Ascending aorta (tissue), 2 donors: ENCODE data around the gene ITGB1. TPM values are rescaled to one million over a fixed set of nuclear protein-coding genes. Genes with fewer than 3 reads are reported as not detected.

Experiments used
- DNase-seq, 2 donors: peaks; one replicate each; pipeline ENCODE4 v3.0.0-alpha.2; 2019; ENCODE audit warnings: low spot score in 2 of 2
- H3K27ac ChIP-seq, 2 donors: fragments of 200-600 bp; sonication (generic); one replicate each; pipeline ENCODE4 v1.5.1; 2016 to 2017; ENCODE audit warnings: mild to moderate bottlenecking in 1 of 2
- H3K27me3 ChIP-seq: fragments of 200-600 bp; sonication (generic); one replicate; pipeline ENCODE4 v1.5.1; 2017
- H3K36me3 ChIP-seq, 2 donors: fragments of 200-600 bp; sonication (generic); one replicate each; pipeline ENCODE4 v1.5.1; 2016
- H3K4me1 ChIP-seq, 2 donors: fragments of 200-600 bp; sonication (generic); one replicate each; pipeline ENCODE4 v1.5.1; 2016 to 2017; ENCODE audit warnings: mild to moderate bottlenecking in 1 of 2
- H3K4me3 ChIP-seq, 2 donors: fragments of 200-600 bp; sonication (generic); one replicate each; pipeline ENCODE4 v1.5.1; 2016 to 2017; ENCODE audit warnings: mild to moderate bottlenecking in 1 of 2
- H3K9me3 ChIP-seq, 2 donors: fragments of 200-600 bp; sonication (generic); one replicate each; pipeline ENCODE4 v1.5.1; 2016
- intact Hi-C: fragments of 100-400 bp; cut with DNase I; formaldehyde crosslinking; loops from one replicate; pipeline ENCODE4 v1.15.1; 2023
- total RNA-seq: library from RNA; depleted of rRNA; stranded (reverse); fragments of >200 nt; gene quantifications from one replicate; pipeline ENCODE4 v1.1.0, GENCODE V29; 2016
- TF ChIP-seq, protein P1 (sequence below), 3 experiments: fragments of 200-600 bp in 2 of 3; fragments of 450-650 bp in 1 of 3; sonication (generic) in 2 of 3; IDR thresholded peaks; one replicate each; pipeline ENCODE4 v1.5.1; 2016 to 2019; ENCODE audit warnings: antibody characterized with exemption in 3 of 3, mild to moderate bottlenecking in 1 of 3, moderate library complexity in 1 of 3

ITGB1 gene
- total RNA-seq, 1 donor from 2014 or later = 569 TPM

DNA sequence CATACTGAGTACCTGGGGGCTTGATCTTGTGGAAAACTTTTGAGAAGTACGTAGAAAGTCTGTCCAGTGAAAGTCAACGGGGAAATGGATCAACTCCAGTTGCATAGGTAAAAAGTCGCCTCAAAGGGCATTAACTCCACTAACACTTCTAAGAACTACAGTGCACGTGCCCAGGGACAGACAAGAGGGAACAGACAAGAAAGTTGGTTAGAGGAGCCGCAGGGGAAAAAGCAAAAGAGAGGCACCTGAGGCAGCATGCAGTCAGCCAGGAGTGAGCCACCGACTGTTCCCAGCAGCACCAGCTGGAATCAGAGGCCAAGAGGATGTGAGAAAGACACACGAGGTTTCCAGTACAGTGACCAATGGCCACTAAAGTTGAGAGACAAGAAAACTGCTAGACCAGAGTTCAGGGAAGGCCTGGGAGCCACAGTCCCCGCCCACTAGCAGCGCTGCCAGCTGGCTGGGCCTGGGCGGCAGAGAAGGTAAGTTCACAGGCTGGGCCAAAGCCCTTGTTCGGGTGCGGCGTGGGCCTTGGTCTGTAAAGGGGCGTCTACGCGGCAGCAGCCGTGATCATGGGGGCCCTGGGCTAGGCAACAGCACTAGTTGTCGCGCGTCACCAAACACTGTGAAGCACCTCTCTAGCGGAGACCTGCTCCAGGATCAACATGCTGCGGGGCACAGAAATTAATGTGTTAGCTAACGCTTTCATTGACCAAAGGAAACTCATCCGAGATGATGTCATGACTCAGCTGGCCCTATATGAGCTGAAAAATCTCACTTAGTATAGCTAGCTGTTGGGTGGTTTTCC lies 14.0 kb downstream of the ITGB1 start:
- peak in 1 of 2 donors; percentile 63 for DNase-seq
- TF ChIP-seq, protein P1, sequence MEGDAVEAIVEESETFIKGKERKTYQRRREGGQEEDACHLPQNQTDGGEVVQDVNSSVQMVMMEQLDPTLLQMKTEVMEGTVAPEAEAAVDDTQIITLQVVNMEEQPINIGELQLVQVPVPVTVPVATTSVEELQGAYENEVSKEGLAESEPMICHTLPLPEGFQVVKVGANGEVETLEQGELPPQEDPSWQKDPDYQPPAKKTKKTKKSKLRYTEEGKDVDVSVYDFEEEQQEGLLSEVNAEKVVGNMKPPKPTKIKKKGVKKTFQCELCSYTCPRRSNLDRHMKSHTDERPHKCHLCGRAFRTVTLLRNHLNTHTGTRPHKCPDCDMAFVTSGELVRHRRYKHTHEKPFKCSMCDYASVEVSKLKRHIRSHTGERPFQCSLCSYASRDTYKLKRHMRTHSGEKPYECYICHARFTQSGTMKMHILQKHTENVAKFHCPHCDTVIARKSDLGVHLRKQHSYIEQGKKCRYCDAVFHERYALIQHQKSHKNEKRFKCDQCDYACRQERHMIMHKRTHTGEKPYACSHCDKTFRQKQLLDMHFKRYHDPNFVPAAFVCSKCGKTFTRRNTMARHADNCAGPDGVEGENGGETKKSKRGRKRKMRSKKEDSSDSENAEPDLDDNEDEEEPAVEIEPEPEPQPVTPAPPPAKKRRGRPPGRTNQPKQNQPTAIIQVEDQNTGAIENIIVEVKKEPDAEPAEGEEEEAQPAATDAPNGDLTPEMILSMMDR (IDR thresholded peaks at IDR 0.05) = no peak
- Histone ChIP-seq H3K36me3 (no peaks in the 10 kb centered on the region), H3K4me3 (peak overlapping the region in 1 of 2 donors; percentile 11), H3K4me1 (peaks cover 27 to 55% of the 10 kb centered on the region in 2 donors), H3K27ac (peak overlapping the region; percentile 46 to 56), H3K27me3 (no peaks in the 10 kb centered on the region), H3K9me3 (no peaks in the 10 kb centered on the region)
- intact Hi-C loops = loop anchor here (5.0 kb wide), 1 partner anchor 63 kb away; no protein-coding TSS in a partner anchor

DNA sequence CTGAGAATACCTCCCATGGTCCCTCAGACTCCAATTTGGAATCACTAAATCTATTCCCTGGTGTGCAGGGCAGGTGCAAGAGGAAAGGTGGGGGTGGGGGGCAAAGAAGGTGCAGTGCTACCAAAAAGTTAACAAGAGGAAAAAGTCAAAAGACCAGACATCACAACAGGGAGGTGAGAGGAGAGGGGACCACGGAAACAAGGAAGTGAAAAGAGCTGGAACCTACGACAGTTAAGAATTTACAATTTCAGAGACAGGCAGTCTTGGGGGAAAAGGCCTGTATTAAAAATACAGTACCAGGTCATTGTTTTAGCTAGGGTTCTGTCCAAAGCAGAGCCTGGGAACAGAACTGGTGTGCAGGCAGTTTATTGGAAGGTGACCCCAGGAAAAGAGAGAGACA lies 14.6 kb downstream of the ITGB1 start:
- H3K27ac ChIP-seq = peak overlapping the region; percentile 46 to 56
- no peak overlapping the region for H3K4me3 ChIP-seq
- intact Hi-C loops = loop anchor here (5.0 kb wide), 1 partner anchor 64 kb away; no protein-coding TSS in a partner anchor
- DNase-seq = no peak
- H3K4me1 ChIP-seq = peaks cover 28 to 60% of the 10 kb centered on the region in 2 donors
- TF ChIP-seq, protein P1 (IDR thresholded peaks at IDR 0.05) = no peak
- no peaks in the 10 kb centered on the region for H3K9me3 ChIP-seq
- no peaks in the 10 kb centered on the region for H3K36me3 ChIP-seq
- no peaks in the 10 kb centered on the region for H3K27me3 ChIP-seq

DNA sequence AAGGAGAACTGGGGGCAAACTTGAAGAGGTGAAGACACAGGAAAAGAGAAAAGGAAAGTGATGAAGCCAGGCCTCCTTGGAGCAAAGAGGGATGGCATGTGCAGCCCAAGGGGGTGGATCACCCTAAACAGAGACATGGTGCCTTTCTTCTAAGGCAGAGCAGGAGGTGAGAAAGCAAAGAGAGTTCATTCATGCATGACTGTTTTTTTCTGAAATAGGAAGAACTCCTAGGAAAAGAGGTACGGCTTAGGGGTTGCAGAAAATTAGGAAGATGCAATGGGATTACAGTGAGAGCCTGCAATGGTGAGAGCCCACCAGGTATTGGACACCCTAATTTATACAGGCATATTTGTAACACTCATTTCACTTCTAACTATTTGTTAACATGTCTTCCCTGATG lies 15.9 kb downstream of the ITGB1 start:
- no peak for DNase-seq
- Histone ChIP-seq H3K27me3 (no peaks in the 10 kb centered on the region), H3K4me1 (peaks cover 24 to 71% of the 10 kb centered on the region in 2 donors), H3K27ac (peak overlapping the region; percentile 73 to 79), H3K36me3 (no peaks in the 10 kb centered on the region), H3K9me3 (no peaks in the 10 kb centered on the region), H3K4me3 (no peak overlapping the region)
- intact Hi-C loops = loop anchor here (5.0 kb wide), 1 partner anchor 65 kb away; no protein-coding TSS in a partner anchor
- TF ChIP-seq, protein P1 (IDR thresholded peaks at IDR 0.05) = no peak

DNA sequence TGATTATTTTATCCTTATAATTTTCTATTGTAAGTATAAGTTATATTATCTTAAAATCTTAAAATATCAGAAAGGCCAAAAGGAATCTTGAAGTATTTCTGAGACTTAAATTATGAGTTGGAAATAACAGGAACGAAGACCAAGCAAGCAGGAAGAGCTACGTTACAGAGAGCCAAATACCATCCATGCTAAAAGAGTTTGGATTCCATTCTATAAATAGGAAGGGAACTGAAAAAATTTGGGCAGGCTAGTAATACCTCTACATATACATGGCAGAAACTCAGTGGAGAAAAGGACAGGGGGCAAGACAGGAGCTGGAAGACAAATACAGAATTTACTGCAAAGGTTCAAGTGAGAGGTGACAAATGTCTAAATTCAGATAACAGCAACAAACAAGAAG lies 16.7 kb downstream of the ITGB1 start:
- intact Hi-C loops = loop anchor here (2.0 to 5.0 kb wide), 2 partner anchors 15 to 66 kb away; no protein-coding TSS in a partner anchor
- TF ChIP-seq, protein P1 (IDR thresholded peaks at IDR 0.05) = no peak
- Histone ChIP-seq H3K4me3 (peak overlapping the region; percentile 13 to 21), H3K27ac (peak overlapping the region; percentile 73 to 79), H3K36me3 (no peaks in the 10 kb centered on the region), H3K27me3 (no peaks in the 10 kb centered on the region), H3K9me3 (no peaks in the 10 kb centered on the region), H3K4me1 (peaks cover 24 to 68% of the 10 kb centered on the region in 2 donors)
- no peak for DNase-seq

DNA sequence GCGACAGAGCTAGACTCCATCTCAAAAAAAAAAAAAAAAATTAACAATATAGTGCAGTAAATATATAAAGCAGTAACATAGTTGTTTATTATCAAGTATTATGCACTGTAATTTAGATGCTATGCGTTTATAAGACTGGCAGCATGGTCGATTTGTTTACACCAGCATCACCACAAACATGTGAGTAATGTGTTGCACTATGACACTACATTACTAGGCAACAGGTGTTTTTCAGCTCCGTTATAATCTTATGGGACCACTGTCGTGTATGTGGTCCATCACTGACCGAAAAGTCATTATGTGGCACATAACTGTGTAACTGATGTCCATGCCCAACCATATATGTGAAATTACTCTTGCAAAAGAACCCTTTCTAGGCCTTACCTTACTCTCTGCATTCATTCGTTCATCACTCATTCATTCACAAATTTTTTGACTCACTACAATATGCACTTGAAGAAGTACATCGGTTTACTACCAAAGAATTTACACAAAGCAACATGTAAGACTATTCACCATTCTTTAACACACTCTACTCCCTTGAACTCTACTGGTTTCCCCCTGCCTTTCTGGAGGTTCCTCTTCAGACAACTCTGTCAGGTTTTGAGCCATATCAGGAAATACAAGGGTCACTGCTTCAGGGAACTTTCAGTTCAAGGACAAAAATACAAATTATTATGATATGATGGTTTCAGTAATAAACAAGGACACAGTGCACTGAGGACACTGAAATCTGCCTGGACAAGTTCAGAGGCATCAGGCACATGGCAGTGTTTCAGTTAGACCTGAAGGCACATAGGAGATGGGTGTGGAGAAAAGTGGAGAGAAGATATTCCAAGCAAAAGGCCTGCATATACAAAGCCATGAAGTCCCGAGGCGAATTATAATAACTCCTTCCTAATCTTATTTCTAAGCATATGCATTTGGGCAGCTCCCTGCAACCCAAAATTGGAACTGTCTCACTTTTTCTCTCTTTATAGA lies 17.4 kb downstream of the ITGB1 start:
- Histone ChIP-seq H3K4me1 (peaks cover 24 to 63% of the 10 kb centered on the region in 2 donors), H3K4me3 (peak overlapping the region; percentile 13 to 21), H3K27me3 (no peaks in the 10 kb centered on the region), H3K36me3 (no peaks in the 10 kb centered on the region), H3K27ac (peak overlapping the region; percentile 73 to 79), H3K9me3 (no peaks in the 10 kb centered on the region)
- DNase-seq = no peak
- intact Hi-C loops = loop anchor here (2.0 to 5.0 kb wide), 2 partner anchors 16 to 67 kb away; no protein-coding TSS in a partner anchor
- TF ChIP-seq, protein P1 (IDR thresholded peaks at IDR 0.05) = no peak
